ENCODE data around the gene PCMT1.

DNA sequence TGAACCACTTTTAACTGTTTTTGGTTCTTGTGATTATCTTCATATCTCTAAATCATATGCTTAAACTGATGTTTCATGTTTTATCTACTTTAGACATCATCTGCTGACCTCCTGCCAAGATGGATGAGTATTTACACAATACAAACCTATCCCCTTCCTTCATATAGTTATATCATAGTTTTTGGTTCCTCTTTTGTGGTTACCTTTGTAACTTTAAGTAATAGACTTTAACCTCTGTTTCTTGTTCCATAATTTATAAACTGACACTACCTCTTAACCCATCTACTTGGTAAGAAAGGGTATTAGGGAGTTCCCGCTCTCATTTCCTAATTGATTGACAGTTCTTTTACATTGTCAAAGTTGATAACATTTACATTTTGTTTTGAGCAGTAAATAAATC, 11.9 kb downstream of the PCMT1 start:
- no peak for TF ChIP-seq HDAC2 (CRISPR knock-in tag; IDR thresholded peaks at IDR 0.05)
- no peak for TF ChIP-seq TP53 (CRISPR knock-in tag; conservative IDR thresholded peaks at IDR 0.05)
- no peak for TF ChIP-seq ZNF10 (CRISPR knock-in tag; IDR thresholded peaks at IDR 0.05; ENCODE audit: borderline replicate concordance, low read depth)
- TF ChIP-seq TCF12 (IDR thresholded peaks at IDR 0.05), result no peak
- TF ChIP-seq TCF12 (CRISPR knock-in tag; IDR thresholded peaks at IDR 0.05), result no peak
- TF ChIP-seq, protein P1, sequence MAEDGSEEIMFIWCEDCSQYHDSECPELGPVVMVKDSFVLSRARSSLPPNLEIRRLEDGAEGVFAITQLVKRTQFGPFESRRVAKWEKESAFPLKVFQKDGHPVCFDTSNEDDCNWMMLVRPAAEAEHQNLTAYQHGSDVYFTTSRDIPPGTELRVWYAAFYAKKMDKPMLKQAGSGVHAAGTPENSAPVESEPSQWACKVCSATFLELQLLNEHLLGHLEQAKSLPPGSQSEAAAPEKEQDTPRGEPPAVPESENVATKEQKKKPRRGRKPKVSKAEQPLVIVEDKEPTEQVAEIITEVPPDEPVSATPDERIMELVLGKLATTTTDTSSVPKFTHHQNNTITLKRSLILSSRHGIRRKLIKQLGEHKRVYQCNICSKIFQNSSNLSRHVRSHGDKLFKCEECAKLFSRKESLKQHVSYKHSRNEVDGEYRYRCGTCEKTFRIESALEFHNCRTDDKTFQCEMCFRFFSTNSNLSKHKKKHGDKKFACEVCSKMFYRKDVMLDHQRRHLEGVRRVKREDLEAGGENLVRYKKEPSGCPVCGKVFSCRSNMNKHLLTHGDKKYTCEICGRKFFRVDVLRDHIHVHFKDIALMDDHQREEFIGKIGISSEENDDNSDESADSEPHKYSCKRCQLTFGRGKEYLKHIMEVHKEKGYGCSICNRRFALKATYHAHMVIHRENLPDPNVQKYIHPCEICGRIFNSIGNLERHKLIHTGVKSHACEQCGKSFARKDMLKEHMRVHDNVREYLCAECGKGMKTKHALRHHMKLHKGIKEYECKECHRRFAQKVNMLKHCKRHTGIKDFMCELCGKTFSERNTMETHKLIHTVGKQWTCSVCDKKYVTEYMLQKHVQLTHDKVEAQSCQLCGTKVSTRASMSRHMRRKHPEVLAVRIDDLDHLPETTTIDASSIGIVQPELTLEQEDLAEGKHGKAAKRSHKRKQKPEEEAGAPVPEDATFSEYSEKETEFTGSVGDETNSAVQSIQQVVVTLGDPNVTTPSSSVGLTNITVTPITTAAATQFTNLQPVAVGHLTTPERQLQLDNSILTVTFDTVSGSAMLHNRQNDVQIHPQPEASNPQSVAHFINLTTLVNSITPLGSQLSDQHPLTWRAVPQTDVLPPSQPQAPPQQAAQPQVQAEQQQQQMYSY (CRISPR knock-in tag; IDR thresholded peaks at IDR 0.05), result no peak
- TF ChIP-seq, protein P2, sequence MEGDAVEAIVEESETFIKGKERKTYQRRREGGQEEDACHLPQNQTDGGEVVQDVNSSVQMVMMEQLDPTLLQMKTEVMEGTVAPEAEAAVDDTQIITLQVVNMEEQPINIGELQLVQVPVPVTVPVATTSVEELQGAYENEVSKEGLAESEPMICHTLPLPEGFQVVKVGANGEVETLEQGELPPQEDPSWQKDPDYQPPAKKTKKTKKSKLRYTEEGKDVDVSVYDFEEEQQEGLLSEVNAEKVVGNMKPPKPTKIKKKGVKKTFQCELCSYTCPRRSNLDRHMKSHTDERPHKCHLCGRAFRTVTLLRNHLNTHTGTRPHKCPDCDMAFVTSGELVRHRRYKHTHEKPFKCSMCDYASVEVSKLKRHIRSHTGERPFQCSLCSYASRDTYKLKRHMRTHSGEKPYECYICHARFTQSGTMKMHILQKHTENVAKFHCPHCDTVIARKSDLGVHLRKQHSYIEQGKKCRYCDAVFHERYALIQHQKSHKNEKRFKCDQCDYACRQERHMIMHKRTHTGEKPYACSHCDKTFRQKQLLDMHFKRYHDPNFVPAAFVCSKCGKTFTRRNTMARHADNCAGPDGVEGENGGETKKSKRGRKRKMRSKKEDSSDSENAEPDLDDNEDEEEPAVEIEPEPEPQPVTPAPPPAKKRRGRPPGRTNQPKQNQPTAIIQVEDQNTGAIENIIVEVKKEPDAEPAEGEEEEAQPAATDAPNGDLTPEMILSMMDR (CRISPR knock-in tag; IDR thresholded peaks at IDR 0.05), result no peak
- no peak for TF ChIP-seq TAF1 (CRISPR knock-in tag; IDR thresholded peaks at IDR 0.05)
